ENCODE data around the gene GNA15. TPM values are rescaled to one million over a fixed set of nuclear protein-coding genes. Genes with fewer than 3 reads are reported as not detected.

GNA15 gene
- total RNA-seq, 1 experiment from 2014 or later = 0.22 TPM

DNA sequence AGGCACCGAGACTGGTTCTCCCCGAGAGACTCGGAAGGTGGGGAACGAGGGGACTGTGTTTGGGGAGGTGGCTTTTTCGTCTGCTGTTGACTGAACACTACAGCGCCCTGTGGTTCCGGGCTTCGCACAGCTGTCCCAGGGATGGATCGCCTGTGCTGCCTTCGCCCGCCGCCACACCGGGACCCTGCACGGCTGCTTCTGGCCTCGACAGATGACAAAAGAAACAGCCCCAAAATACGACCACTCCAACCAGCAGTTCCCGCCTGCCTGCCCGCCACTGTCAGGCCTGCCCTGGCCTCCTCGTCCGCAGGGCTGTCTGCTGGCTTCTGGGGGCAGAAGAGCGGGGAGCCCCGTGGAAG, 13.3 kb upstream of the GNA15 start:
- no peak for ATAC-seq

DNA sequence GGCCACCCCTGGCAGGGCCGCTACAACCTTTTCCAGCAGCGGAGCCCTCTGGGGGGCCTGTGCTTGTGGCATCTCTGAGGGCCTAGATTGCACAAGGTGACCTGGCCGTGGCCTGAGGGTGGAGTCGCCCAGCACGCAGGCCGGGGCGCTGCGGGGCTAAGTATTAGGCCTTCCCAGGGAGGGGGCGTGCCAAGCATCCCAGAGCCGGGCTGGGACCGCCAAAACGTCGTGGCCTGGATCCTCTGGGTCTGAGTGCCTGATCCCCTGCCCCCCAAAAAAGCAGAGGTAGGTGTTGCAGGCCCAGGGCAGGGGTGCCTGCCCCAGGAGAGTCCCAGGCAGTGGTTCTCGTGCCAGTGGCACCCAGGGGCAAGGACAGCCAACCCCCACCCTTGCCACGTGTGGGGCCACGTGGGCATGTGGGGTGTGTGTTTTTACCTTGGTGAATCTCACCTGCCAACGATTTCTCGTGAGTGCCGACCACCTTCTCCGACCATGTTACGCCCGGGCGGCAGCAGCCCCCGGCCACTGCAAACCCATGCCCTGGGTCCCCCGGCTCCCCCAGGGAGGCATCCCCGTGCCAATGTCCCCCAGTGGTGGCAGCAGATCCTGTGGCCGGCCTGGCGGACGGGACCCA, 12.6 kb upstream of the GNA15 start:
- Mint-ChIP-seq H3K36me3 (no peaks in the 10 kb centered on the region), H3K4me3 (no peak overlapping the region), H3K27ac (no peak overlapping the region), H3K4me1 (no peaks in the 10 kb centered on the region), H3K9me3 (no peaks in the 10 kb centered on the region), H3K27me3 (ENCODE audit: low read depth) (no peaks in the 10 kb centered on the region)
- CTCF ChIA-PET = interaction anchor here (0.8 kb wide), 1 partner anchor 14 kb away, joined by 3 read pairs; no protein-coding TSS in a partner anchor
- DNase-seq (ENCODE audit: low spot score) = no peak
- POLR2A ChIA-PET = no interaction called here
- TF ChIP-seq FOXK1 (CRISPR knock-in tag; IDR thresholded peaks at IDR 0.05) = no peak
- no peak for TF ChIP-seq KAT7 (CRISPR knock-in tag; IDR thresholded peaks at IDR 0.05; ENCODE audit: borderline replicate concordance)
- TF ChIP-seq, protein P1, sequence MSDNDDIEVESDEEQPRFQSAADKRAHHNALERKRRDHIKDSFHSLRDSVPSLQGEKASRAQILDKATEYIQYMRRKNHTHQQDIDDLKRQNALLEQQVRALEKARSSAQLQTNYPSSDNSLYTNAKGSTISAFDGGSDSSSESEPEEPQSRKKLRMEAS (CRISPR knock-in tag; IDR thresholded peaks at IDR 0.05) = no peak
- no peak for ATAC-seq

More for the DNA sequence above, 13.3 kb upstream of the GNA15 start:
- Mint-ChIP-seq H3K27ac (no peak overlapping the region), H3K27me3 (ENCODE audit: low read depth) (no peaks in the 10 kb centered on the region), H3K4me1 (no peaks in the 10 kb centered on the region), H3K4me3 (no peak overlapping the region), H3K9me3 (no peaks in the 10 kb centered on the region), H3K36me3 (no peaks in the 10 kb centered on the region)
- ChIA-PET CTCF (interaction anchor here (0.9 kb wide), 1 partner anchor 18 kb away, joined by 4 read pairs; no protein-coding TSS in a partner anchor), POLR2A (no interaction called here)
- TF ChIP-seq NFATC4 (CRISPR knock-in tag; IDR thresholded peaks at IDR 0.05) (no peak), ZNF263 (CRISPR knock-in tag; IDR thresholded peaks at IDR 0.05; ENCODE audit: low read depth) (no peak), TEAD1 (CRISPR knock-in tag; IDR thresholded peaks at IDR 0.05) (no peak), NFYB (CRISPR knock-in tag; conservative IDR thresholded peaks at IDR 0.05; ENCODE audit: low read depth) (no peak), MYBL2 (CRISPR knock-in tag; IDR thresholded peaks at IDR 0.05) (no peak), ZNF416 (CRISPR knock-in tag; IDR thresholded peaks at IDR 0.05) (no peak), EMX1 (CRISPR knock-in tag; IDR thresholded peaks at IDR 0.05) (no peak), GRHL2 (CRISPR knock-in tag; IDR thresholded peaks at IDR 0.05; ENCODE audit: insufficient replicate concordance, severe bottlenecking) (no peak), HMGA2 (CRISPR knock-in tag; IDR thresholded peaks at IDR 0.05) (no peak), ZNF423 (CRISPR knock-in tag; IDR thresholded peaks at IDR 0.05) (no peak), FOXJ3 (CRISPR knock-in tag; IDR thresholded peaks at IDR 0.05; ENCODE audit: borderline replicate concordance) (no peak), NFE2L1 (CRISPR knock-in tag; IDR thresholded peaks at IDR 0.05) (no peak)
- TF ChIP-seq, protein P2, sequence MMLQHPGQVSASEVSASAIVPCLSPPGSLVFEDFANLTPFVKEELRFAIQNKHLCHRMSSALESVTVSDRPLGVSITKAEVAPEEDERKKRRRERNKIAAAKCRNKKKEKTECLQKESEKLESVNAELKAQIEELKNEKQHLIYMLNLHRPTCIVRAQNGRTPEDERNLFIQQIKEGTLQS (CRISPR knock-in tag; conservative IDR thresholded peaks at IDR 0.05) = no peak
- TF ChIP-seq, protein P3, sequence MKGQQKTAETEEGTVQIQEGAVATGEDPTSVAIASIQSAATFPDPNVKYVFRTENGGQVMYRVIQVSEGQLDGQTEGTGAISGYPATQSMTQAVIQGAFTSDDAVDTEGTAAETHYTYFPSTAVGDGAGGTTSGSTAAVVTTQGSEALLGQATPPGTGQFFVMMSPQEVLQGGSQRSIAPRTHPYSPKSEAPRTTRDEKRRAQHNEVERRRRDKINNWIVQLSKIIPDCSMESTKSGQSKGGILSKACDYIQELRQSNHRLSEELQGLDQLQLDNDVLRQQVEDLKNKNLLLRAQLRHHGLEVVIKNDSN (CRISPR knock-in tag; IDR thresholded peaks at IDR 0.05) = no peak
- TF ChIP-seq, protein P4, sequence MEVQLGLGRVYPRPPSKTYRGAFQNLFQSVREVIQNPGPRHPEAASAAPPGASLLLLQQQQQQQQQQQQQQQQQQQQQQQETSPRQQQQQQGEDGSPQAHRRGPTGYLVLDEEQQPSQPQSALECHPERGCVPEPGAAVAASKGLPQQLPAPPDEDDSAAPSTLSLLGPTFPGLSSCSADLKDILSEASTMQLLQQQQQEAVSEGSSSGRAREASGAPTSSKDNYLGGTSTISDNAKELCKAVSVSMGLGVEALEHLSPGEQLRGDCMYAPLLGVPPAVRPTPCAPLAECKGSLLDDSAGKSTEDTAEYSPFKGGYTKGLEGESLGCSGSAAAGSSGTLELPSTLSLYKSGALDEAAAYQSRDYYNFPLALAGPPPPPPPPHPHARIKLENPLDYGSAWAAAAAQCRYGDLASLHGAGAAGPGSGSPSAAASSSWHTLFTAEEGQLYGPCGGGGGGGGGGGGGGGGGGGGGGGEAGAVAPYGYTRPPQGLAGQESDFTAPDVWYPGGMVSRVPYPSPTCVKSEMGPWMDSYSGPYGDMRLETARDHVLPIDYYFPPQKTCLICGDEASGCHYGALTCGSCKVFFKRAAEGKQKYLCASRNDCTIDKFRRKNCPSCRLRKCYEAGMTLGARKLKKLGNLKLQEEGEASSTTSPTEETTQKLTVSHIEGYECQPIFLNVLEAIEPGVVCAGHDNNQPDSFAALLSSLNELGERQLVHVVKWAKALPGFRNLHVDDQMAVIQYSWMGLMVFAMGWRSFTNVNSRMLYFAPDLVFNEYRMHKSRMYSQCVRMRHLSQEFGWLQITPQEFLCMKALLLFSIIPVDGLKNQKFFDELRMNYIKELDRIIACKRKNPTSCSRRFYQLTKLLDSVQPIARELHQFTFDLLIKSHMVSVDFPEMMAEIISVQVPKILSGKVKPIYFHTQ (CRISPR knock-in tag; IDR thresholded peaks at IDR 0.05) = no peak
- DNase-seq (ENCODE audit: low spot score) = no peak

DNA sequence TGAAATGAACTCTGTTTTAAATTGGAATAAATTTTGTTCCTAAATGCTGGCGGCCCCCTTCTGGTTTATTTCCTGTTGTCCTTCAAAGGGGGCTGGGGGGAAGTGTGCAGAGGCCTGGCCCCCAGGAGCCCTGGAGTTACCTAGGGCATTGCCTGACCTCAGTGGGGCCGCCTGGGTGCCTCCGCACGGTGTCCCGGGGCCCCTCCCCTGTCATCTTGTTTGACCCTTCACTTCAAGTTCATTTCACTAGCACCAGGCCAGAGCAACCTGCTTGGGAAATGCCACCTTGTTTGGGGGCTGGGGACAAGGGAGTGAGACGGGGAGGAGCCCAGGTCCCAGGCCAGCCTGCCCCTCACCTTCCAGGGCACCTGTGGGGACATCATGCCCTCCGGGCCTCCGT, 11.9 kb upstream of the GNA15 start:
- DNase-seq (ENCODE audit: low spot score) = no peak
- Mint-ChIP-seq H3K9me3 (no peaks in the 10 kb centered on the region), H3K4me1 (no peaks in the 10 kb centered on the region), H3K4me3 (no peak overlapping the region), H3K27ac (no peak overlapping the region), H3K27me3 (ENCODE audit: low read depth) (no peaks in the 10 kb centered on the region), H3K36me3 (no peaks in the 10 kb centered on the region)
- POLR2A ChIA-PET = no interaction called here
- CTCF ChIA-PET = interaction anchor here (0.8 to 2.9 kb wide), 4 partner anchors 15 to 49 kb away, joined by 3 to 27 read pairs (median 4); no protein-coding TSS in a partner anchor
- no peak for ATAC-seq
- TF ChIP-seq NFATC4 (CRISPR knock-in tag; IDR thresholded peaks at IDR 0.05) (no peak), EMX1 (CRISPR knock-in tag; IDR thresholded peaks at IDR 0.05) (no peak), ZNF232 (CRISPR knock-in tag; IDR thresholded peaks at IDR 0.05) (no peak), FOXJ3 (CRISPR knock-in tag; IDR thresholded peaks at IDR 0.05; ENCODE audit: borderline replicate concordance) (no peak)
- TF ChIP-seq, protein P5, sequence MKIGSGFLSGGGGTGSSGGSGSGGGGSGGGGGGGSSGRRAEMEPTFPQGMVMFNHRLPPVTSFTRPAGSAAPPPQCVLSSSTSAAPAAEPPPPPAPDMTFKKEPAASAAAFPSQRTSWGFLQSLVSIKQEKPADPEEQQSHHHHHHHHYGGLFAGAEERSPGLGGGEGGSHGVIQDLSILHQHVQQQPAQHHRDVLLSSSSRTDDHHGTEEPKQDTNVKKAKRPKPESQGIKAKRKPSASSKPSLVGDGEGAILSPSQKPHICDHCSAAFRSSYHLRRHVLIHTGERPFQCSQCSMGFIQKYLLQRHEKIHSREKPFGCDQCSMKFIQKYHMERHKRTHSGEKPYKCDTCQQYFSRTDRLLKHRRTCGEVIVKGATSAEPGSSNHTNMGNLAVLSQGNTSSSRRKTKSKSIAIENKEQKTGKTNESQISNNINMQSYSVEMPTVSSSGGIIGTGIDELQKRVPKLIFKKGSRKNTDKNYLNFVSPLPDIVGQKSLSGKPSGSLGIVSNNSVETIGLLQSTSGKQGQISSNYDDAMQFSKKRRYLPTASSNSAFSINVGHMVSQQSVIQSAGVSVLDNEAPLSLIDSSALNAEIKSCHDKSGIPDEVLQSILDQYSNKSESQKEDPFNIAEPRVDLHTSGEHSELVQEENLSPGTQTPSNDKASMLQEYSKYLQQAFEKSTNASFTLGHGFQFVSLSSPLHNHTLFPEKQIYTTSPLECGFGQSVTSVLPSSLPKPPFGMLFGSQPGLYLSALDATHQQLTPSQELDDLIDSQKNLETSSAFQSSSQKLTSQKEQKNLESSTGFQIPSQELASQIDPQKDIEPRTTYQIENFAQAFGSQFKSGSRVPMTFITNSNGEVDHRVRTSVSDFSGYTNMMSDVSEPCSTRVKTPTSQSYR (CRISPR knock-in tag; IDR thresholded peaks at IDR 0.05) = no peak
- TF ChIP-seq, protein P6, sequence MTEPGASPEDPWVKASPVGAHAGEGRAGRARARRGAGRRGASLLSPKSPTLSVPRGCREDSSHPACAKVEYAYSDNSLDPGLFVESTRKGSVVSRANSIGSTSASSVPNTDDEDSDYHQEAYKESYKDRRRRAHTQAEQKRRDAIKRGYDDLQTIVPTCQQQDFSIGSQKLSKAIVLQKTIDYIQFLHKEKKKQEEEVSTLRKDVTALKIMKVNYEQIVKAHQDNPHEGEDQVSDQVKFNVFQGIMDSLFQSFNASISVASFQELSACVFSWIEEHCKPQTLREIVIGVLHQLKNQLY (CRISPR knock-in tag; IDR thresholded peaks at IDR 0.05) = no peak
- TF ChIP-seq, protein P7, sequence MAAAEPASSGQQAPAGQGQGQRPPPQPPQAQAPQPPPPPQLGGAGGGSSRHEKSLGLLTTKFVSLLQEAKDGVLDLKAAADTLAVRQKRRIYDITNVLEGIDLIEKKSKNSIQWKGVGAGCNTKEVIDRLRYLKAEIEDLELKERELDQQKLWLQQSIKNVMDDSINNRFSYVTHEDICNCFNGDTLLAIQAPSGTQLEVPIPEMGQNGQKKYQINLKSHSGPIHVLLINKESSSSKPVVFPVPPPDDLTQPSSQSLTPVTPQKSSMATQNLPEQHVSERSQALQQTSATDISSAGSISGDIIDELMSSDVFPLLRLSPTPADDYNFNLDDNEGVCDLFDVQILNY (CRISPR knock-in tag; IDR thresholded peaks at IDR 0.05) = no peak

All from WTC11 (cell line).